Stimulated activated CD4-positive, alpha-beta T cell treated with anti-CD3 and anti-CD28 coated beads, Interleukin-12 subunit alpha, Interleukin-12 subunit beta, amount 100 ng/mL, for 48 hours (primary cell): Measurements from ENCODE around the gene ADCYAP1.

Experiments
- DNase-seq, 3 donors: peaks; one replicate each; pipeline ENCODE4 v3.0.0-alpha.2; 2020; ENCODE audit warnings: low read depth in 2 of 3, low spot score in 1 of 3

The ADCYAP1 gene

GRCh38 chr18:908758-909724, 4.4 kb downstream of the ADCYAP1 start:
- no peak for DNase-seq

GRCh38 chr18:910247-910646, 5.6 kb downstream of the ADCYAP1 start:
- no peak for DNase-seq

- DNase-seq: no peak
Observed at GRCh38 chr18:911025-911424, 6.4 kb downstream of the ADCYAP1 start.

- no peak for DNase-seq
Observed at GRCh38 chr18:911486-911885, 6.8 kb downstream of the ADCYAP1 start.

GRCh38 chr18:916562-916961, 11.9 kb downstream of the ADCYAP1 start:
- no peak for DNase-seq

GRCh38 chr18:919078-919477, 14.4 kb downstream of the ADCYAP1 start:
- DNase-seq: no peak

GRCh38 chr18:923144-923866, 18.6 kb downstream of the ADCYAP1 start:
- DNase-seq: no peak

- DNase-seq: no peak
Observed at GRCh38 chr18:924987-925386, 20.3 kb downstream of the ADCYAP1 start.

- no peak for DNase-seq
Observed at GRCh38 chr18:926946-927345, 22.3 kb downstream of the ADCYAP1 start.

- DNase-seq: no peak
Observed at GRCh38 chr18:933082-933481, 28.4 kb downstream of the ADCYAP1 start.

- DNase-seq: no peak
Observed at GRCh38 chr18:934518-935133, 30.0 kb downstream of the ADCYAP1 start.

GRCh38 chr18:936941-937340, 32.3 kb downstream of the ADCYAP1 start:
- DNase-seq: no peak

- no peak for DNase-seq
Observed at GRCh38 chr18:939166-939565, 34.5 kb downstream of the ADCYAP1 start.

GRCh38 chr18:939958-940357, 35.3 kb downstream of the ADCYAP1 start:
- no peak for DNase-seq

- DNase-seq: no peak
Observed at GRCh38 chr18:941331-941730, 36.7 kb downstream of the ADCYAP1 start.

GRCh38 chr18:944440-944839, 39.8 kb downstream of the ADCYAP1 start:
- DNase-seq: no peak

GRCh38 chr18:949724-950631, 45.3 kb downstream of the ADCYAP1 start:
- DNase-seq: no peak

GRCh38 chr18:950882-951495, 46.3 kb downstream of the ADCYAP1 start:
- DNase-seq: no peak

GRCh38 chr18:955384-956066, 50.9 kb downstream of the ADCYAP1 start:
- DNase-seq: no peak

- DNase-seq: no peak
Observed at GRCh38 chr18:957829-958228, 53.2 kb downstream of the ADCYAP1 start.
